Nucleus accumbens (tissue), 56 donors: ENCODE data around the gene PATJ.
"Not testable (repeated sequence)": the region's sequence is repeated elsewhere in the genome, so short reads cannot be mapped to it uniquely, and the experiment has no call there.

Experiments used
- DNase-seq, 56 donors: peaks; one replicate each; lab custom pipeline; 2025; lab: John Stamatoyannopoulos, UW

Gene PATJ

GRCh38 chr1:61873994-61874393, 131.7 kb downstream of the PATJ start:
- DNase-seq = no peak

- DNase-seq = no peak
These were observed 132.9 kb downstream of the PATJ start for GRCh38 chr1:61875198-61875597.

GRCh38 chr1:61879887-61880474, 137.7 kb downstream of the PATJ start:
- not testable (repeated sequence) for DNase-seq

GRCh38 chr1:61887076-61887867, 145.0 kb downstream of the PATJ start:
- DNase-seq = no peak

- no peak for DNase-seq
These were observed 145.8 kb downstream of the PATJ start for GRCh38 chr1:61887931-61888564.

GRCh38 chr1:61888808-61889207, 146.5 kb downstream of the PATJ start:
- no peak for DNase-seq

GRCh38 chr1:61890435-61890834, 148.2 kb downstream of the PATJ start:
- not testable (repeated sequence) for DNase-seq

- no peak for DNase-seq
These were observed 150.7 kb downstream of the PATJ start for GRCh38 chr1:61892977-61893376.

- not testable (repeated sequence) for DNase-seq
These were observed 152.0 kb downstream of the PATJ start for GRCh38 chr1:61894296-61894695.

GRCh38 chr1:61895175-61895574, 152.9 kb downstream of the PATJ start:
- no peak for DNase-seq

- DNase-seq = no peak
These were observed 156.4 kb downstream of the PATJ start for GRCh38 chr1:61898658-61899057.

GRCh38 chr1:61904354-61904753, 162.1 kb downstream of the PATJ start:
- DNase-seq = no peak

GRCh38 chr1:61907102-61907501, 164.8 kb downstream of the PATJ start:
- DNase-seq = no peak

- no peak for DNase-seq
These were observed 167.8 kb downstream of the PATJ start for GRCh38 chr1:61910035-61910434.

- no peak for DNase-seq
These were observed 172.7 kb downstream of the PATJ start for GRCh38 chr1:61914823-61915482.

GRCh38 chr1:61921435-61921834, 179.2 kb downstream of the PATJ start:
- DNase-seq = peak in 1 of 56 donors; percentile 6

- DNase-seq = no peak
These were observed 180.7 kb downstream of the PATJ start for GRCh38 chr1:61922950-61923480.

GRCh38 chr1:61925591-61926298, 183.5 kb downstream of the PATJ start:
- DNase-seq = no peak

- no peak for DNase-seq
These were observed 184.3 kb downstream of the PATJ start for GRCh38 chr1:61926597-61926996.

GRCh38 chr1:61930116-61930645, 187.9 kb downstream of the PATJ start:
- DNase-seq = no peak
